ENCODE measurements around the gene SCAI. TPM values are rescaled to one million over a fixed set of nuclear protein-coding genes. Genes with fewer than 3 reads are reported as not detected.

The SCAI gene
- total RNA-seq, 2 experiments from 2014 or later = 21.5 to 25.0 TPM

GRCh38 chr9:125074976-125075375 lies 68.4 kb downstream of the SCAI start:
- Histone ChIP-seq H3K9me3 (ENCODE audit: low read length) (0 out of 2 replicates have a peak, but pooled peaks cover 1% of the 10 kb centered on the region), H4K20me1 (ENCODE audit: insufficient read depth, low read length) (no peaks in the 10 kb centered on the region), H3K27ac (ENCODE audit: low read depth, low read length, poor library complexity, severe bottlenecking) (no peak overlapping the region), H3K4me2 (ENCODE audit: low read length) (no peak overlapping the region), H3K79me2 (ENCODE audit: insufficient read depth, low read depth, low read length) (no peaks in the 10 kb centered on the region), H3K4me3 (ENCODE audit: low read depth, low read length, poor library complexity, severe bottlenecking) (no peak overlapping the region), H3K36me3 (ENCODE audit: insufficient read depth, low read length) (peaks cover 16% of the 10 kb centered on the region), H3K4me1 (ENCODE audit: insufficient read depth, low read length, poor library complexity, severe bottlenecking) (no peaks in the 10 kb centered on the region), H3K9me2 (ENCODE audit: insufficient read depth, low read length) (no peaks in the 10 kb centered on the region), H2AFZ (ENCODE audit: low read length) (no peak overlapping the region)
- TF ChIP-seq EZH2phosphoT487 (IDR thresholded peaks at IDR 0.05; ENCODE audit: borderline replicate concordance, low read depth, low read length) = no peak
- TF ChIP-seq CTCF (conservative IDR thresholded peaks at IDR 0.05; ENCODE audit: low read length) = no peak
- DNase-seq (ENCODE audit: low spot score) = no peak
- BruUV-seq (replicated peaks) = no TSS peak
- ChIA-PET CTCF (ENCODE audit: unreplicated experiment) (interaction anchor here (0.6 kb wide), 1 partner anchor 315 kb away, joined by 3 read pairs; no protein-coding TSS in a partner anchor), POLR2A (interaction anchor here (0.6 to 0.7 kb wide), 2 partner anchors 14 to 99 kb away, joined by 3 read pairs; no protein-coding TSS in a partner anchor)
- intact Hi-C loops (cut with micrococcal nuclease; ENCODE audit: unreplicated experiment) = no loop called here

GRCh38 chr9:125066839-125067619 lies 76.3 kb downstream of the SCAI start:
- H3K27ac ChIP-seq (ENCODE audit: low read depth, low read length, poor library complexity, severe bottlenecking) = no peak overlapping the region
- intact Hi-C loops (cut with micrococcal nuclease; ENCODE audit: unreplicated experiment) = no loop called here

More at GRCh38 chr9:125066839-125067619, 76.3 kb downstream of the SCAI start:
- Histone ChIP-seq H3K9me3 (ENCODE audit: low read length) (peaks cover 10% of the 10 kb centered on the region; the same call in 1 of the 2 replicates), H3K4me2 (ENCODE audit: low read length) (no peak overlapping the region), H3K9me2 (ENCODE audit: insufficient read depth, low read length) (no peaks in the 10 kb centered on the region), H3K36me3 (ENCODE audit: insufficient read depth, low read length) (peaks cover 26% of the 10 kb centered on the region), H3K4me1 (ENCODE audit: insufficient read depth, low read length, poor library complexity, severe bottlenecking) (peaks cover 5% of the 10 kb centered on the region), H3K79me2 (ENCODE audit: insufficient read depth, low read depth, low read length) (no peaks in the 10 kb centered on the region), H3K4me3 (ENCODE audit: low read depth, low read length, poor library complexity, severe bottlenecking) (no peak overlapping the region), H2AFZ (ENCODE audit: low read length) (no peak overlapping the region), H4K20me1 (ENCODE audit: insufficient read depth, low read length) (no peaks in the 10 kb centered on the region)
- no peak for DNase-seq (ENCODE audit: low spot score)
- BruUV-seq (replicated peaks) = no TSS peak
- ChIA-PET CTCF (ENCODE audit: unreplicated experiment) (no interaction called here), POLR2A (no interaction called here)
- TF ChIP-seq EZH2phosphoT487 (IDR thresholded peaks at IDR 0.05; ENCODE audit: borderline replicate concordance, low read depth, low read length) (no peak), CTCF (conservative IDR thresholded peaks at IDR 0.05; ENCODE audit: low read length) (no peak)

Data from OCI-LY7 (cell line).